ENCODE data around the gene PIEZO1. TPM values are rescaled to one million over a fixed set of nuclear protein-coding genes. Genes with fewer than 3 reads are reported as not detected.

The PIEZO1 gene
- total RNA-seq, 1 experiment from 2014 or later, result 181 TPM

- no peaks in the 10 kb centered on the region for H3K9me3 ChIP-seq (replicated peaks)
- no peak overlapping the region for H3K4me3 ChIP-seq
- H3K27ac ChIP-seq, result no peak overlapping the region
- H3K36me3 ChIP-seq, result peaks cover 76% of the 10 kb centered on the region
- no peak for DNase-seq (ENCODE audit: low read depth in 1 of 2, low spot score in 2 of 2)
- H3K27me3 ChIP-seq (replicated peaks), result no peaks in the 10 kb centered on the region
- peaks cover 54% of the 10 kb centered on the region for H3K4me1 ChIP-seq (replicated peaks)
These were observed 29.1 kb downstream of the PIEZO1 start for GRCh38 chr16:88755745-88756443.

- peak in 1 of 2 experiments; percentile 35 for DNase-seq (ENCODE audit: low read depth in 1 of 2, low spot score in 2 of 2)
- H3K27ac ChIP-seq, result peak overlapping the region; percentile 21; the same call in 1 of the 2 replicates
- no peak overlapping the region for H3K4me3 ChIP-seq
- H3K27me3 ChIP-seq (replicated peaks), result no peaks in the 10 kb centered on the region
- H3K9me3 ChIP-seq (replicated peaks), result no peaks in the 10 kb centered on the region
- peaks cover 74% of the 10 kb centered on the region for H3K36me3 ChIP-seq
- peaks cover 52% of the 10 kb centered on the region for H3K4me1 ChIP-seq (replicated peaks)
These were observed 29.9 kb downstream of the PIEZO1 start for GRCh38 chr16:88754912-88755744.

GRCh38 chr16:88754109-88754911 lies 30.7 kb downstream of the PIEZO1 start:
- H3K27me3 ChIP-seq (replicated peaks), result no peaks in the 10 kb centered on the region
- peak overlapping the region; percentile 21; the same call in 1 of the 2 replicates for H3K27ac ChIP-seq
- H3K9me3 ChIP-seq (replicated peaks), result no peaks in the 10 kb centered on the region
- H3K36me3 ChIP-seq, result peaks cover 78% of the 10 kb centered on the region
- H3K4me1 ChIP-seq (replicated peaks), result peaks cover 47% of the 10 kb centered on the region
- peak; percentile 76 to 80 for DNase-seq (ENCODE audit: low read depth in 1 of 2, low spot score in 2 of 2)
- no peak overlapping the region for H3K4me3 ChIP-seq

- peak overlapping the region; percentile 21; the same call in 1 of the 2 replicates for H3K27ac ChIP-seq
- no peak overlapping the region for H3K4me3 ChIP-seq
- peaks cover 74% of the 10 kb centered on the region for H3K36me3 ChIP-seq
- peaks cover 40% of the 10 kb centered on the region for H3K4me1 ChIP-seq (replicated peaks)
- no peaks in the 10 kb centered on the region for H3K9me3 ChIP-seq (replicated peaks)
- no peaks in the 10 kb centered on the region for H3K27me3 ChIP-seq (replicated peaks)
- DNase-seq (ENCODE audit: low read depth in 1 of 2, low spot score in 2 of 2), result no peak
These were observed 31.4 kb downstream of the PIEZO1 start for GRCh38 chr16:88753602-88754001.

GRCh38 chr16:88753191-88753590 lies 31.8 kb downstream of the PIEZO1 start:
- no peak for DNase-seq (ENCODE audit: low read depth in 1 of 2, low spot score in 2 of 2)
- Histone ChIP-seq H3K36me3 (peaks cover 74% of the 10 kb centered on the region), H3K4me3 (no peak overlapping the region), H3K27ac (no peak overlapping the region; the same call in 1 of the 2 replicates), H3K27me3 (replicated peaks) (no peaks in the 10 kb centered on the region), H3K9me3 (replicated peaks) (no peaks in the 10 kb centered on the region), H3K4me1 (replicated peaks) (peaks cover 35% of the 10 kb centered on the region)

- H3K4me1 ChIP-seq (replicated peaks), result peaks cover 34% of the 10 kb centered on the region
- H3K27ac ChIP-seq, result no peak overlapping the region
- no peaks in the 10 kb centered on the region for H3K27me3 ChIP-seq (replicated peaks)
- H3K9me3 ChIP-seq (replicated peaks), result no peaks in the 10 kb centered on the region
- DNase-seq (ENCODE audit: low read depth in 1 of 2, low spot score in 2 of 2), result no peak
- no peak overlapping the region for H3K4me3 ChIP-seq
- peaks cover 76% of the 10 kb centered on the region for H3K36me3 ChIP-seq
These were observed 32.5 kb downstream of the PIEZO1 start for GRCh38 chr16:88752386-88753002.

- H3K27ac ChIP-seq, result no peak overlapping the region
- H3K36me3 ChIP-seq, result peaks cover 80% of the 10 kb centered on the region
- no peaks in the 10 kb centered on the region for H3K27me3 ChIP-seq (replicated peaks)
- no peaks in the 10 kb centered on the region for H3K9me3 ChIP-seq (replicated peaks)
- no peak for DNase-seq (ENCODE audit: low read depth in 1 of 2, low spot score in 2 of 2)
- no peak overlapping the region for H3K4me3 ChIP-seq
- H3K4me1 ChIP-seq (replicated peaks), result peaks cover 27% of the 10 kb centered on the region
These were observed 34.2 kb downstream of the PIEZO1 start for GRCh38 chr16:88750854-88751253.

- Histone ChIP-seq H3K36me3 (peaks cover 76% of the 10 kb centered on the region), H3K9me3 (replicated peaks) (no peaks in the 10 kb centered on the region), H3K4me1 (replicated peaks) (peaks cover 12% of the 10 kb centered on the region), H3K4me3 (no peak overlapping the region), H3K27me3 (replicated peaks) (no peaks in the 10 kb centered on the region), H3K27ac (no peak overlapping the region)
- DNase-seq (ENCODE audit: low read depth in 1 of 2, low spot score in 2 of 2), result no peak
These were observed 35.7 kb downstream of the PIEZO1 start for GRCh38 chr16:88749358-88749757.

GRCh38 chr16:88748364-88748763 lies 36.7 kb downstream of the PIEZO1 start:
- Histone ChIP-seq H3K4me1 (replicated peaks) (peaks cover 2% of the 10 kb centered on the region), H3K27ac (no peak overlapping the region), H3K27me3 (replicated peaks) (no peaks in the 10 kb centered on the region), H3K9me3 (replicated peaks) (no peaks in the 10 kb centered on the region), H3K36me3 (peaks cover 77% of the 10 kb centered on the region), H3K4me3 (no peak overlapping the region)
- DNase-seq (ENCODE audit: low read depth in 1 of 2, low spot score in 2 of 2), result no peak

- peak; percentile 34 to 77 for DNase-seq (ENCODE audit: low read depth in 1 of 2, low spot score in 2 of 2)
- Histone ChIP-seq H3K4me1 (replicated peaks) (no peaks in the 10 kb centered on the region; the same call in none of the 2 replicates), H3K4me3 (no peak overlapping the region), H3K27ac (no peak overlapping the region), H3K9me3 (replicated peaks) (no peaks in the 10 kb centered on the region), H3K27me3 (replicated peaks) (no peaks in the 10 kb centered on the region), H3K36me3 (peaks cover 81% of the 10 kb centered on the region)
These were observed 37.3 kb downstream of the PIEZO1 start for GRCh38 chr16:88747588-88748301.

GRCh38 chr16:88746506-88746905 lies 38.5 kb downstream of the PIEZO1 start:
- H3K9me3 ChIP-seq (replicated peaks), result no peaks in the 10 kb centered on the region
- no peak overlapping the region for H3K27ac ChIP-seq
- no peak for DNase-seq (ENCODE audit: low read depth in 1 of 2, low spot score in 2 of 2)
- H3K4me1 ChIP-seq (replicated peaks), result no peaks in the 10 kb centered on the region; the same call in none of the 2 replicates
- no peaks in the 10 kb centered on the region for H3K27me3 ChIP-seq (replicated peaks)
- H3K36me3 ChIP-seq, result peaks cover 78% of the 10 kb centered on the region
- H3K4me3 ChIP-seq, result no peak overlapping the region

- no peaks in the 10 kb centered on the region for H3K9me3 ChIP-seq (replicated peaks)
- H3K36me3 ChIP-seq, result peaks cover 79% of the 10 kb centered on the region
- H3K27me3 ChIP-seq (replicated peaks), result no peaks in the 10 kb centered on the region
- H3K4me1 ChIP-seq (replicated peaks), result no peaks in the 10 kb centered on the region; the same call in 1 of the 2 replicates
- H3K27ac ChIP-seq, result no peak overlapping the region
- DNase-seq (ENCODE audit: low read depth in 1 of 2, low spot score in 2 of 2), result no peak
- no peak overlapping the region for H3K4me3 ChIP-seq
These were observed 40.2 kb downstream of the PIEZO1 start for GRCh38 chr16:88744577-88745521.

Measured in SJSA1 (cell line).